ENCODE measurements around the gene OSBP2.

GRCh38 chr22:30872285-30873041, 177.8 kb downstream of the OSBP2 start:
- no peak for TF ChIP-seq CTCF (IDR thresholded peaks at IDR 0.05)
- TF ChIP-seq POLR2A (IDR thresholded peaks at IDR 0.05): no peak
